BLaER1 (cell line): Measurements from ENCODE around the gene RSBN1L.

Source experiments
- H3K27ac ChIP-seq: shearing (Covaris generic); formaldehyde crosslinking; 2 replicates; pipeline ENCODE4 v1.8.1; 2022
- H3K27me3 ChIP-seq: shearing (Covaris generic); formaldehyde crosslinking; 2 replicates; pipeline ENCODE4 v1.8.1; 2022
- H3K36me3 ChIP-seq: shearing (Covaris generic); formaldehyde crosslinking; 2 replicates; pipeline ENCODE4 v1.8.1; 2022
- H3K4me1 ChIP-seq: shearing (Covaris generic); formaldehyde crosslinking; 2 replicates; pipeline ENCODE4 v1.8.1; 2022
- H3K4me2 ChIP-seq: shearing (Covaris generic); formaldehyde crosslinking; 2 replicates; pipeline ENCODE4 v1.8.1; 2022
- H3K4me3 ChIP-seq: shearing (Covaris generic); formaldehyde crosslinking; 2 replicates; pipeline ENCODE4 v1.8.1; 2022
- H3K9ac ChIP-seq: shearing (Covaris generic); formaldehyde crosslinking; 2 replicates; pipeline ENCODE4 v1.8.1; 2022
- H3K9me3 ChIP-seq: shearing (Covaris generic); formaldehyde crosslinking; 2 replicates; pipeline ENCODE4 v1.8.1; 2022
- H4K20me1 ChIP-seq: shearing (Covaris generic); formaldehyde crosslinking; 2 replicates; pipeline ENCODE4 v1.8.1; 2022
- Cebpa-rat ChIP-seq: shearing (Covaris generic); IDR thresholded peaks from 2 replicates; pipeline ENCODE4 v1.8.1; 2022

Gene RSBN1L

GRCh38 chr7:77727527-77727926 lies 31.3 kb downstream of the RSBN1L start:
- TF ChIP-seq Cebpa-rat: no peak

DNA sequence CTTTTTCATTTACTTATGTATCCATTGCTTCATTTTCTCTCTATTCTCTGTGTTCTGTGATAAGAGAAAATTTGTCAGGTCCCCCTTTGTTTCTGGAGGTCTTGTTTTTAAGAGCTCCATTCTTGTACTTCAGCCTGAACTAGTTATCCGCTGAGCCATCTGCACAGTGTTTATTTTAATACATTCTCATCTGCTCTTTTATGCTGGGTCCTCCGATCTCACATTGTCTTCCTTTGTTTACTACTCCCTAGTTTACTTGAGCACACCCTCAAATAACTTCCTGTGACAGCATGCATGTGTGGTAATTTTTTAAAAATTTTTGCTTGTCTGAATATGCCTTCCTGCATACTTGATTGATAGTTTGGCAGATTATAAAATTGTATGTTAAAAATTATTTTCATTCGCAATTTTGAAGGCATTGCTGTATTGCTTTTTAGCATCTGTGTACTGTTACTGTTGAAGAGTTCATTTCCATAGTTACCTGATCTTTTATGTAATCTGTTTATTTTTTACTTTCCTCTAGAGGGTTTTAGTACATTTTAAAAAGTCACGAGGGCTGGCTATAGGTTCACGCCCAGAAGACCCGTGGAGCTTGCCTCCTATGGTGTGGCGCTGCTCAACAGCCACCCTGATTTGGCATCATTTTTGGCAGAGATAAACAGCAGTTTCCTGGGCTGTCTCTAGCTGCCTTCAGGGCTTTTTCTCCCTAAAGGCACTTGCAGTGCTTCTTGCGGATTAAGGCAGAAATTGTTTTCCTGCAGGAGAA lies 31.9 kb downstream of the RSBN1L start:
- no peak overlapping the region for H3K27ac ChIP-seq

More at GRCh38 chr7:77727527-77727926, 31.3 kb downstream of the RSBN1L start:
- Histone ChIP-seq H4K20me1 (peaks cover 93% of the 10 kb centered on the region), H3K4me3 (no peak overlapping the region), H3K4me1 (peaks cover 16% of the 10 kb centered on the region), H3K27ac (no peak overlapping the region), H3K27me3 (no peaks in the 10 kb centered on the region), H3K9ac (no peak overlapping the region), H3K9me3 (no peaks in the 10 kb centered on the region), H3K4me2 (0 out of 2 replicates have a peak overlapping the region, but pooled peaks have one; percentile 17), H3K36me3 (peaks cover 25% of the 10 kb centered on the region; the same call in 1 of the 2 replicates)

GRCh38 chr7:77729574-77730348 lies 33.5 kb downstream of the RSBN1L start:
- no peak for TF ChIP-seq Cebpa-rat
- Histone ChIP-seq H4K20me1 (peaks cover 95% of the 10 kb centered on the region), H3K9ac (no peak overlapping the region), H3K4me3 (no peak overlapping the region), H3K4me1 (peaks cover 16% of the 10 kb centered on the region), H3K4me2 (no peak overlapping the region), H3K9me3 (no peaks in the 10 kb centered on the region), H3K27ac (no peak overlapping the region), H3K36me3 (peaks cover 20% of the 10 kb centered on the region; the same call in 1 of the 2 replicates), H3K27me3 (no peaks in the 10 kb centered on the region)

More for the DNA sequence above, 31.9 kb downstream of the RSBN1L start:
- H4K20me1 ChIP-seq: peaks cover 93% of the 10 kb centered on the region
- H3K4me1 ChIP-seq: peaks cover 16% of the 10 kb centered on the region
- H3K4me2 ChIP-seq: 0 out of 2 replicates have a peak overlapping the region, but pooled peaks have one; percentile 17
- no peak overlapping the region for H3K9ac ChIP-seq
- H3K4me3 ChIP-seq: no peak overlapping the region
- peaks cover 25% of the 10 kb centered on the region; the same call in 1 of the 2 replicates for H3K36me3 ChIP-seq
- H3K9me3 ChIP-seq: no peaks in the 10 kb centered on the region
- no peak for TF ChIP-seq Cebpa-rat
- H3K27me3 ChIP-seq: no peaks in the 10 kb centered on the region

- Histone ChIP-seq H3K27ac (no peak overlapping the region), H3K4me2 (no peak overlapping the region), H3K9me3 (no peaks in the 10 kb centered on the region), H3K4me3 (no peak overlapping the region), H4K20me1 (peaks cover 90% of the 10 kb centered on the region), H3K36me3 (peaks cover 20% of the 10 kb centered on the region; the same call in 1 of the 2 replicates), H3K9ac (no peak overlapping the region), H3K4me1 (peaks cover 16% of the 10 kb centered on the region), H3K27me3 (no peaks in the 10 kb centered on the region)
- no peak for TF ChIP-seq Cebpa-rat
These were observed 35.5 kb downstream of the RSBN1L start for GRCh38 chr7:77731716-77732115.

GRCh38 chr7:77734659-77735421 lies 38.6 kb downstream of the RSBN1L start:
- Histone ChIP-seq H3K4me3 (no peak overlapping the region), H4K20me1 (peaks cover 59% of the 10 kb centered on the region), H3K9me3 (no peaks in the 10 kb centered on the region), H3K4me2 (no peak overlapping the region), H3K27me3 (no peaks in the 10 kb centered on the region), H3K4me1 (no peaks in the 10 kb centered on the region), H3K9ac (no peak overlapping the region), H3K36me3 (peaks cover 39% of the 10 kb centered on the region), H3K27ac (no peak overlapping the region)
- no peak for TF ChIP-seq Cebpa-rat

DNA sequence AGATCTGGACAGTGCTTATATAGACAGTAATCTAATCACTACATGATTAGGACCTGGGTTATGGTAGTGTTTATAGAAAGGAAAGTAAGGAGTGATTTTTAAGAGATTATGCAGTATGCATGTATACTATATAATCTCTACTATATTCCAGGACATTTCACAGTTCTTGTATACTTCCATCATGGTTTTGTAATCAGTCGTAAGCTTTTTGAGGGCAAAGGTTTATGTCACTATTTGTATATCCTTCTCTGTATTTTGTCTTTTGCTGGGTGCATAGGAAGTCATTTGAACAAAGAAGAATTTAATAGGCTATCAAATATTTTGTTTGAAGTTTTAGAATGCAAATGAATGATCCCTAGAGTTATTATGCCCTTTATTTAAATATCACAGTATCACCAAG lies 39.2 kb downstream of the RSBN1L start:
- no peak for TF ChIP-seq Cebpa-rat

GRCh38 chr7:77736991-77737390 lies 40.7 kb downstream of the RSBN1L start:
- H3K4me1 ChIP-seq: no peaks in the 10 kb centered on the region
- H3K27me3 ChIP-seq: no peaks in the 10 kb centered on the region
- H3K4me2 ChIP-seq: no peak overlapping the region
- peaks cover 39% of the 10 kb centered on the region for H4K20me1 ChIP-seq
- no peaks in the 10 kb centered on the region for H3K9me3 ChIP-seq
- H3K27ac ChIP-seq: no peak overlapping the region
- H3K9ac ChIP-seq: no peak overlapping the region
- no peak overlapping the region for H3K4me3 ChIP-seq
- peaks cover 40% of the 10 kb centered on the region for H3K36me3 ChIP-seq
- TF ChIP-seq Cebpa-rat: no peak

More for the DNA sequence above, 39.2 kb downstream of the RSBN1L start:
- no peaks in the 10 kb centered on the region for H3K4me1 ChIP-seq
- H3K9me3 ChIP-seq: no peaks in the 10 kb centered on the region
- H3K36me3 ChIP-seq: peaks cover 37% of the 10 kb centered on the region
- H3K4me3 ChIP-seq: no peak overlapping the region
- no peaks in the 10 kb centered on the region for H3K27me3 ChIP-seq
- no peak overlapping the region for H3K9ac ChIP-seq
- peaks cover 52% of the 10 kb centered on the region for H4K20me1 ChIP-seq
- H3K27ac ChIP-seq: no peak overlapping the region
- no peak overlapping the region for H3K4me2 ChIP-seq

DNA sequence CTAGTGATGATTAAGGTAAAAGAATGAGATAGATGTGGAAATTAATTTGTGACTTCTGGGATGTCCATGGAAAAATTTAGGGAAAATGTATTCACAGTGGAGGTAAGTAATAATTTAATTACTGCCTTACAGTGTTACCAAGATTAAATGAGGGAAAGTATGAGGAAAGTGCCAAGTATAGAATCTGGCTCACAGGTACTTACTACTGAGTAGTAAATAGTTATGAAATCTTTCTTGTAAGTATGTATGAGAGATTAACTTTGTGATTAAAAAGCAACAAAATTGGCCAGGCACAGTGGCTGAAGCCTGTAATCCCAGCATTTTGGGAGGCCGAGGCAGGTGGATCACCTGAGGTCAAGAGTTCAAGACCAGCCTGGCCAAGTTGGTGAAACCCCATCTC lies 42.1 kb downstream of the RSBN1L start:
- no peak overlapping the region for H3K4me3 ChIP-seq
- no peaks in the 10 kb centered on the region for H3K4me1 ChIP-seq
- no peak overlapping the region for H3K9ac ChIP-seq
- no peak for TF ChIP-seq Cebpa-rat
- no peak overlapping the region for H3K4me2 ChIP-seq
- no peaks in the 10 kb centered on the region for H3K27me3 ChIP-seq
- H4K20me1 ChIP-seq: peaks cover 37% of the 10 kb centered on the region
- peaks cover 52% of the 10 kb centered on the region for H3K36me3 ChIP-seq
- H3K9me3 ChIP-seq: no peaks in the 10 kb centered on the region
- H3K27ac ChIP-seq: no peak overlapping the region

GRCh38 chr7:77738871-77739270 lies 42.6 kb downstream of the RSBN1L start:
- Histone ChIP-seq H3K4me2 (no peak overlapping the region), H3K36me3 (peaks cover 55% of the 10 kb centered on the region)

More at GRCh38 chr7:77738871-77739270, 42.6 kb downstream of the RSBN1L start:
- H4K20me1 ChIP-seq: peaks cover 36% of the 10 kb centered on the region
- H3K9ac ChIP-seq: no peak overlapping the region
- no peak overlapping the region for H3K27ac ChIP-seq
- H3K4me3 ChIP-seq: no peak overlapping the region
- H3K27me3 ChIP-seq: no peaks in the 10 kb centered on the region
- H3K9me3 ChIP-seq: no peaks in the 10 kb centered on the region
- no peak for TF ChIP-seq Cebpa-rat
- H3K4me1 ChIP-seq: no peaks in the 10 kb centered on the region
